ENCODE results near the gene PDE4D.

Gene PDE4D

GRCh38 chr5:59039296-59040023 lies 854.1 kb downstream of the PDE4D start:
- peak; percentile 64 for DNase-seq (ENCODE audit: low read depth)

GRCh38 chr5:59038798-59039295 lies 854.7 kb downstream of the PDE4D start:
- DNase-seq (ENCODE audit: low read depth) = no peak

GRCh38 chr5:59037941-59038797 lies 855.4 kb downstream of the PDE4D start:
- no peak for DNase-seq (ENCODE audit: low read depth)

- DNase-seq (ENCODE audit: low read depth) = no peak
Observed at GRCh38 chr5:59037453-59037852, 856.1 kb downstream of the PDE4D start.

- DNase-seq (ENCODE audit: low read depth) = no peak
Observed at GRCh38 chr5:59037041-59037440, 856.5 kb downstream of the PDE4D start.

GRCh38 chr5:59036274-59036961 lies 857.1 kb downstream of the PDE4D start:
- peak; percentile 90 for DNase-seq (ENCODE audit: low read depth)

- DNase-seq (ENCODE audit: low read depth) = no peak
Observed at GRCh38 chr5:59035681-59036080, 857.8 kb downstream of the PDE4D start.

- no peak for DNase-seq (ENCODE audit: low read depth)
Observed at GRCh38 chr5:59034498-59035186, 858.9 kb downstream of the PDE4D start.

GRCh38 chr5:59027145-59027907 lies 866.2 kb downstream of the PDE4D start:
- no peak for DNase-seq (ENCODE audit: low read depth)

GRCh38 chr5:59025734-59026133 lies 867.8 kb downstream of the PDE4D start:
- DNase-seq (ENCODE audit: low read depth) = no peak

- no peak for DNase-seq (ENCODE audit: low read depth)
Observed at GRCh38 chr5:59021837-59022514, 871.5 kb downstream of the PDE4D start.

- DNase-seq (ENCODE audit: low read depth) = no peak
Observed at GRCh38 chr5:59021286-59021673, 872.2 kb downstream of the PDE4D start.

GRCh38 chr5:59020611-59021285 lies 872.8 kb downstream of the PDE4D start:
- DNase-seq (ENCODE audit: low read depth) = no peak

- no peak for DNase-seq (ENCODE audit: low read depth)
Observed at GRCh38 chr5:59019078-59019477, 874.4 kb downstream of the PDE4D start.

- no peak for DNase-seq (ENCODE audit: low read depth)
Observed at GRCh38 chr5:59016925-59017324, 876.6 kb downstream of the PDE4D start.

GRCh38 chr5:59008816-59009473 lies 884.6 kb downstream of the PDE4D start:
- DNase-seq (ENCODE audit: low read depth) = no peak

- peak; percentile 3 for DNase-seq (ENCODE audit: low read depth)
Observed at GRCh38 chr5:59007460-59008063, 886.0 kb downstream of the PDE4D start.

GRCh38 chr5:59005934-59006701 lies 887.4 kb downstream of the PDE4D start:
- DNase-seq (ENCODE audit: low read depth) = no peak
